ENCODE results near the gene PAGR1.
A peak's percentile ranks its signal among the peaks of the same experiment; 100 is the strongest.

PAGR1 gene

DNA sequence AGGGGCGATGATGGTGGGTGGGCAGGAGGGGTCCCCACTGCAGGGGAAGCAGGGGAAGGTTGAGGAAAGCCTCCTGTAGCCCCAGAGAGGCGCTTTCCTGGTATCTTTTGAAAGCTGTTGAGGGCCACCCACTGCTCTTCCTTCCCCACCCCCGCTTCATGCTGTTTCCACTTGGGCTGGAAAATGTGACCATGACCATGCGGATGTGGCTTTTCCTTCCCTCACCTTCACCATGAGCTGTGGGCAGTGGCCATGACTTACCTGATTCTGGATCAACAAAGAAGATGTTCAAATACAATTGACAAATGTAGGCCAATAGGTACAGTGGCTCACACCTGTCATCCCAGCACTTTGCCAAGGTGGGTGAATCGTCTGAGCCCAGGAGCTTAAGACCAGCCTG lies 18.1 kb downstream of the PAGR1 start:
- no peak for DNase-seq

DNA sequence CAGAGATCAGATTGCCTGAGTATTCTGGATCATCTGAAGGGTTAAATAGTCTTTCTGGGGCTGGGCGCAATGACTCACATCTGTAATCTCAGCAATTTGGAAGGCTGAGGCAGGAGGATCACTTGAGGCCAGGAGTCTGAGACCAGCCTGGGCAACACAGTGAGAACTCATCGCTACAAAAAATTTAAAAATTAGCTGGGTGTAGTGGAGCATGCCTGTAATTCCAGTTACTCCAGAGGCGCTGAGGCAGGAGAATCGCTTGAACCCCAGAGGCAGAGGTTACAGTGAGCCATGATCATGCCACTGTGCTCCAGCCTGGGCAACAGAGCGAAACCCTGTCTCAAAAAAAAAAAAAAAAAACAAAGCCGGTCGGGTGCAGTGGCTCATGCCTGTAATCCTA lies 20.0 kb downstream of the PAGR1 start:
- no peak for DNase-seq

- DNase-seq: no peak
Observed at GRCh38 chr16:29836623-29837022, 20.7 kb downstream of the PAGR1 start.

DNA sequence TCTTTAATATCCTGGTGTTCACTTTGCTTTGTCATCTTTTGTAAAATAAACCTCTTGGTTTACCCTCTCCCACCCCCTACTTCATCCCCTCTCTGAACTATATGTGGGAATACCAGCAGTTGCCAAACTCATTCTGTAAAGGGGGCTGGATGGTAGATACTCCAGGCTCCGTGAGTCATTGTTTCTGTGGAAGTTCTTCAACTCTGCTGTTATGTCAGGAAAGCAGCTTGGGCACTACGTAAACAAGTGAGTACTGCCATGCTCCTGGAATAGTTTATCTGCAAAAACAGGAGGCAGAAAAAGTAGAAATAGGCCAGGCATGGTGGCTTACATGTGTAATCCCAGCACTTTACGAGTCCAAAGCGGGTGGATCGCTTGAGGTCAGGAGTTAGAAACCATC lies 21.9 kb downstream of the PAGR1 start:
- DNase-seq: no peak

DNA sequence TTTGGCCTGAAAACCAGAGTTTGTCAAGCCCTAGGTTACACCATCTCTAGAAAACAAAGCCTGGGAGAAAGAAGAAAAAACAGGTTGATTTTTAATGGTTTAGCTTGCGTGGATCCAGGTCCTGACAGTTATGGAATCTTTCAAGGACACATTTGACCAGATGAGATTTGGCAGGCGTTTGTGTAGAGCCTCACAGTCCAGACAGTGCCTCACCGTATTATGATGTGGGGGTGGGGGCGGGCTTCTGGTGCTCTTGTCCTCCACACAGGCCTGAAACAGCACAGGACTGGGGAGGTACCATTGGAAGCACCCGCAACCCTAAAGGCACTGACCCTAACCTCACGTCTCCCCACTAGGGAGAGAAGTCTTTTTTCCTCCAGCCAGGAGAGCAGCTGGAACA lies 23.9 kb downstream of the PAGR1 start:
- no peak for DNase-seq

GRCh38 chr16:29840240-29840639 lies 24.3 kb downstream of the PAGR1 start:
- no peak for DNase-seq

GRCh38 chr16:29841631-29842030 lies 25.7 kb downstream of the PAGR1 start:
- no peak for DNase-seq

GRCh38 chr16:29842732-29843346 lies 26.9 kb downstream of the PAGR1 start:
- no peak for DNase-seq

- DNase-seq: no peak
Observed at GRCh38 chr16:29843931-29844330, 28.0 kb downstream of the PAGR1 start.

GRCh38 chr16:29844575-29845331 lies 28.8 kb downstream of the PAGR1 start:
- no peak for DNase-seq

GRCh38 chr16:29845656-29846055 lies 29.7 kb downstream of the PAGR1 start:
- no peak for DNase-seq

DNA sequence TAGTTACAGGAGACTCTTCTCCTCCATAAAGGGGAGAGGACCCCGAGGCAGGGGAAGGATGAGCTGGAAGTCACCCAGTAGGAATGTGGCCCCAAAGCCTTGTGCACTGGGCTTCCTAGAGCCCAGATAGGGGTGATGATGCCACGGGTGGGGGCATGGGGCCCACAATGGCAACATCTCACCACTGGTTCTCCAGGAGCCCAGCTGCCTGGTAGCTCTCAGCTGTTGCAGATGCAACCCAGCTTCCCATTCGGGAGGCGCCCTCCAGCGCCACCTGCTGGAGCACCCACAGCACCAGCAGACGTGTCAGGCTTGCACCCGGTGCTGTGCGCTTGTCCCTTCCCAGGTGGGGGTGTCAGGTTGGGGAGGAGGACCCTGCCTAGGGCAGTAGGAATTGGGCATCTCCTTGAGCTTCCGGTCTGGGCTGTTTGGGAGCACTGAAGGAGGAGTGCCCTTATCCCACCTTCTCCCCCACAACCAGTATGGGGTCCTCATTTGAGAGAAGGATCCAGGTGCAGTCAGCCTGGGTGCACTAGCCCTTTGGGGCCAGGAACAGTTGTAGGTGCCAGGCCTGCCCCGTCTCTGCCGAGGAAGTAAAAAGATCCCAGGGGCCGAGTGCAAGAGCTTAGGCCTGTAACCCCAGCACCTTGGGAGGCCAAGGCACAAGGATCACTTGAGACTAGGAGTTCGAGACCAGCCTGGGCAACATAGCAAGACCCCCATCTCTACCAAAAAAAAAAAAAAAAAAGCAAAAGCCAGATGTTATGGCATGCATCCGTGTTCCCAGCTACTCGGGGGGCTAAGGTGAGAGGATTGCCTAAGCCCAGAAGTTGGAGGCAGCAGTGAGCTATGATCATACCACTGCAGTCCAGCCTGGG lies 32.7 kb downstream of the PAGR1 start:
- peak in 49 of 56 donors; percentile 16 to 82 (median 40) for DNase-seq

GRCh38 chr16:29849505-29849904 lies 33.6 kb downstream of the PAGR1 start:
- peak in 11 of 56 donors; percentile 3 to 51 (median 16) for DNase-seq

GRCh38 chr16:29850998-29851397 lies 35.0 kb downstream of the PAGR1 start:
- DNase-seq: no peak

- DNase-seq: no peak
Observed at GRCh38 chr16:29852654-29853053, 36.7 kb downstream of the PAGR1 start.

DNA sequence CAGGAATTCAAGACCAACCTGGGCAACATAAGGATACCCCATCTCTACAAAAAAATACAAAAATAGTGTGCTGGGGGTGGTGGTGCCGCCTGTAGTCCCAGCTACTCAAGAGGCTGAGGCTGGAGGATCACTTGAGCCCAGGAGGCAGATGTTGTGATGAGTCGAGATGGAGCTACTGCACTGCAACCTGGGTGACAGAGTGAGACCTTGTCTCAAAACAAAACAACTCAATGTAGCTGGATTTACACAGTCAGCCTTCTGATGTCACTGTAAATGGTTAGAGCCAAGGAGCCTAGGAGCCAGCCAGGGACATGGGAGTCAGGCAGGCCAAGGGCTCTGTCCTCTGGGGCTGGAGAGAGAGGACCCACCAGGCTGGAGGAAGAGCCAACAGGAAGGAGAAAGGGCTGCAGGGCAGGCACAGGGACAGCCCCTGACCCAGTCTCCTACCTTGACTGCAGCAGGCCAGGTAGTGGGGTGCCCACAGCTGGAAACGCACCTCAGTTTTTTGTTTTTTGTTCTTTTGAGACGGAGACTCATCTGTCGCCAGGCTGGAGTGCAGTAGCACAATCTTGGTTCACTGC lies 38.7 kb downstream of the PAGR1 start:
- DNase-seq: no peak

- DNase-seq: no peak
Observed at GRCh38 chr16:29857133-29857760, 41.3 kb downstream of the PAGR1 start.

DNA sequence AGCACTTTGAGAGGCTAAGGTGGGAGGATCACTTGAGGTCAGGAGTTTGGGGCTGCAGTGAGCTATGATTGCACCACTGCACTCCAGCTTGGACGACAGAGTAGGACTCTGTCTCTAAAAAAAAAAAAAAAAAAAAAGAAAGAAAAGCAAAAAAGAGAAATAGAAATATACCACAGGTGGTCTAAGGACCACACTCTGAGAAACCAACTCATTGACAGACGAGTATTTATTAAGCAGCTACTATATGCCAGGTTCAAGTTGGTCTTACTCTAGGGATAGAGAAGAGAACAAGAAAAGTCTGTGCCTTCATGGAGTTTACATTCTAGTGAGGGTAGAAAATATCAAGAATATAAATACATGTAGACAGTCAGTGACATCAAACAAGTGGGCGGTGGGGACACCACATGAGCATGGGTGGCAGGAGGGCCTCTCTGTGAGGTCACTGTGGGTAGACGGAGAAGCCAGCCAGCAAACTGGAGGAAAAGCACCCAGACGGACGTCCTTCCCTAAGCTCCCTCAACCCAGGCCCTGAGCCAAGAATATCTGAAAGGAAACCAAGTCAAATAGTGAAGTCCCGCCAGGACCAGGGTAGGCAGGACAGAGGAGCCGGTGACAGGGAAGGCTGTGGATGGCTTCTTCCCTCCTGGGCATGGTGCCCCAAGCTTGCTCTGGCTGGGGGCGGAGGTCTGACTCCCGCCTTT lies 42.3 kb downstream of the PAGR1 start:
- peak in 7 of 56 donors; percentile 2 to 63 (median 18) for DNase-seq

DNA sequence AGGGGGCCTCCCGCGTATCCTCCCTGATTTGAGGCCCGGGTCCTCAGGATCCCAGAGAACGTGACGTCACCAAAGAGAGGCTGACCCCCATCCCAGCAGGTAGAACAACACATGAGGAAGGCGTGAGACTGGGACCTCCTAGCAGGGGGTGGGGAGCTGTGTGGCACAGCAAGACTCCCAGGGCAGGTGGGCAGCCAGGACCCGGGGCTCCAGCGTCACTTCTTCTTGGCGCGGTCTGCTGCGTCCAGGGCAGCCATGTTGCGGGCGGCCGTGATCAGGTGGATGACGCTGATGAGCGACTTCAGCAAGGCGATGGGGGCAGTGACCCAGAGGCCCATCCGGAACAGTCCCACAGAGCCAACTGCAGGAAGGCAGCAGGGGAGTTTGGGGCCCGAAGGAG lies 43.0 kb downstream of the PAGR1 start:
- DNase-seq: no peak

DNA sequence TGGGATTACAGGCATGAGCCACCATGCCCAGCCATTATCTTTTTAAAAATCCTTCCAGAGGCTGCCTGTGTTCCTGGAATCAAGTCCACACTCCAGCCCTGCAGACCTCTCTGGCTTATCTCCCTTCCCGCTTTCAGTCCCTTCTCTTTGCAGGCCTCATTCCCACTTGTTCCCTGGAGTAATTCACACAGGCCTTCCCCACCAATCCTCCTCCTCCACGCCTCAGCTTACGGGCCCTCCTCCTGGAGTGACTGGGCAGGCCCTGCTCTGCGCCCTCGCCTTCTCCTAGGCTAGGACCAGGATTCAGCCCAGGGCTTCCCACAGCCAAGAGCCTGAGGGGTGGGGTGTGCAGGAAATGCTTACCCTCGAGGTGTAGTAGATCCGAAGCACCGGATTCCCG lies 44.3 kb downstream of the PAGR1 start:
- DNase-seq: no peak

All from nucleus accumbens (tissue), 56 donors.